HG02884 (cell line): ENCODE data around the gene CDK2AP2.
A peak's percentile ranks its signal among the peaks of the same experiment; 100 is the strongest.
"Not testable (repeated sequence)": the region's sequence is repeated elsewhere in the genome, so short reads cannot be mapped to it uniquely, and the experiment has no call there.

Experiments
- ATAC-seq: cut with Tn5 transposase; IDR thresholded peaks from one replicate; pipeline ENCODE4 v1.9.1; 2021; ENCODE audit warnings: mild to moderate bottlenecking, moderate library complexity; ENCODE audit not compliant: unreplicated experiment

Gene CDK2AP2

DNA sequence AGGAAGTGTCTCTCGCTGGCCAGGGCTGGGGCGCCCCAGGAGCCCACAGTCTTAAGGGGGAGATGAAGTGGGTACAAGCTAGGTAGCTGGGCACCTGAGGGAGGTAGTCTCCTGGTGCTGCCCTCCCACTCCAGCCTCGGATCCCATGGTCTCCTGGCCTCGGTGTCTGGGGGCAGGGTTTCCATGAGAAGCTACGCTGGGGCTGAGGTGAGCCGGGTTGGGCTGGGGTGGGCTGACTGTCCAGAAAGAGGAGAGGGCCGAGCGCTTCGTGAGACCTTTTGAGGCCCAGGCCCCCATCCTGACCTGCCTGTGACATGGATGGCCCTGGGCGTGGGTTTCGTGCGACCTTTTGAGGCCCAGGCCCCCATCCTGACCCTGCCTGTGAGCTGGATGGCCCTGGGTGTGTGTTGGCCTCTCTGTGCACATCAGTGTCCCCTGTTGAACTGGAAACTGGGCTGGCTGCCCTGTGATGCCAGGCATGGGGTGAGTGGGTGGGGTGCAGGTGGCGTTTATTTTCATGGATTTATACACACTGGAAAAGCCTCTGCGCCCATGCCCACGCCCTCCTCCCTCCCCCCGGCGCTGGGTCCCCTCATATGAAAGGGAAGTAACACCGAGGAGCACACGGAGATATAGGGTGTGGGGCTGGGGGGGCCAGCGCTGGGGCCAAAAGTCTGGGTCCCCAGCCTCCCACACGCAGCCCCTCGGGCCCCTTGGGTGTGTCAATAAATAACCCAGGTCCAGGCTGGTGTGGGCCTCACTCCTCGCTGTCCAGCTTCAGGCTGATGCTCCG lies 16.5 kb downstream of the CDK2AP2 start:
- ATAC-seq, result no peak

GRCh38 chr11:67490727-67491065 lies 17.3 kb downstream of the CDK2AP2 start:
- ATAC-seq, result no peak

DNA sequence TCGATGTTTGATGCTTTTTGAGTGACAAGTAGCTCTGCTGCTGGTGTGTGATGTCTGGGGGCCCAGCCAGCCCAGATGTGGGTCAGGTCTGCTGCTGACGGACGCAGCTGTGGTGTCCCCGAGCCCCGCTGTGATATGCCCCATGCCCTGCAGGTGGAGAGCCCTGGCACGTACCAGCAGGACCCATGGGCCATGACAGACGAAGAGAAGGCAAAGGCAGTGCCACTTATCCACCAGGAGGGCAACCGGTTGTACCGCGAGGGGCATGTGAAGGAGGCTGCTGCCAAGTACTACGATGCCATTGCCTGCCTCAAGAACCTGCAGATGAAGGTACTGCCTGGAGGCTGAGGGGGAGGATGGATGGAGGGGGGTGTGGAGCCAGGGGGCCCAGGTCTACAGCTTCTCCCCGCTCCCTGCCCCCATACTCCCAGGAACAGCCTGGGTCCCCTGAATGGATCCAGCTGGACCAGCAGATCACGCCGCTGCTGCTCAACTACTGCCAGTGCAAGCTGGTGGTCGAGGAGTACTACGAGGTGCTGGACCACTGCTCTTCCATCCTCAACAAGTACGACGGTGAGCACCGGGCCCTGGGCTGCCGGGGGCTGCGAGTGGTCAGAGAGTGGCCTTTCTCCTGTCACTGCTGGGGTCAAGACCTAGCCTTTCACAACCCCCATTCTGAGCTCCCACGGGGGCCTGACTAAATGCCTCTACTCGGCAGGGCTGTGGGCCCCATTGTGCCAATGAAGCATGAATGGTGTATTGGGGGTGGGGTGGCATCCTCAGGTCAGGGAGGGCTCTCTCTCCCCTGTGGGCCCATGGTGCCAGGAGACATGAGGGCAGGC lies 17.9 kb downstream of the CDK2AP2 start:
- ATAC-seq, result no peak

DNA sequence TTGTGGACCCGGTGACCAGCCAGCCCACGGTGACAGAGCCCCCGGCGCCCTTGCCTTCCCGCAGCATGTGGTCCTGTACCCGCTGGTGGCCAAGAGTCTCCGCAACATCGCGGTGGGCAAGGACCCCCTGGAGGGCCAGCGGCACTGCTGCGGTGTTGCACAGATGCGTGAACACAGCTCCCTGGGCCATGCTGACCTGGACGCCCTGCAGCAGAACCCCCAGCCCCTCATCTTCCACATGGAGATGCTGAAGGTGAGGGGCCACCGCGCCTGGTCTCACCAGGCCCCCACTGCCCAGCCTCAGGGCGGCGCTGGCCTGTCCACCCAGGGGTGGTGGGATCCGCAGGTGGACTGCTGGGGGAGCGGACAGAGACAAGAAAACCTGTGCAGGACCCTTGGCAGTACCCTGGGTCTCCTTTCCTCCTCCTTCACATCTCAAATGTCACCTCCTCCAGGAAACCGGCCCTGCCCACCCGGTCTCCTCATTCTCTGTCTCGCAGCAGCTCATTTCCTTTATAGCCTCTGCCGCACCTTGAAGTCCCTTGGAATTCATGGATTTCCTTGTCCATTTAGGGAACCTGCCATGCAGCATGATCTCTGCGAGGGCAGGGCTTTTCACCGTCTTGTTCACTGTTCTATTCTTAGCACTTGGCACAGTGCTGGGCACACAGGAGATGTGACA lies 18.6 kb downstream of the CDK2AP2 start:
- no peak for ATAC-seq

- no peak for ATAC-seq
These were observed 21.3 kb downstream of the CDK2AP2 start for GRCh38 chr11:67486481-67487195.

DNA sequence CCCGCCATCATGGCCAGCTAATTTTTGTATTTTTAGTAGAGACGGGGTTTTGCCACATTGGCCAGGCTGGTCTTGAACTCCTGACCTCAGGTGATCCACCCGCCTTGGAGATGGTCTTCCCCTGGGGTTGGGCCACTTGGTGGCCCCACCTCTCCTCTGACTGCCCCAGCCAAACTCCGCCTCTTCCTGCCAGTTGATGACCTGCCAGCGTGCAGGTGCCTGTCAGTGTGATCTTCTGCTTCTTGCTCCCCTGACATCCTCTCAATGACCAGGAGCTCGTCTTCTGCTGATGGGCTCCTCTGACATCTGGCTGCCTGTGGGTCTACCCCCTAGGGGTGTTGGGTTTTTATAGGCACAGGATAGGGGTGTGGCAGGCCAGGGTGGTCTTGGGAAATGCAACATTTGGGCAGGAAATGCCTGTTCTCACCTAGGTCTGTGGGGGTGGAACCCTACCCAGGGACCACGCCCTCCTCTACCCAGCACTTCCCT lies 22.0 kb downstream of the CDK2AP2 start:
- ATAC-seq, result not testable (repeated sequence)

DNA sequence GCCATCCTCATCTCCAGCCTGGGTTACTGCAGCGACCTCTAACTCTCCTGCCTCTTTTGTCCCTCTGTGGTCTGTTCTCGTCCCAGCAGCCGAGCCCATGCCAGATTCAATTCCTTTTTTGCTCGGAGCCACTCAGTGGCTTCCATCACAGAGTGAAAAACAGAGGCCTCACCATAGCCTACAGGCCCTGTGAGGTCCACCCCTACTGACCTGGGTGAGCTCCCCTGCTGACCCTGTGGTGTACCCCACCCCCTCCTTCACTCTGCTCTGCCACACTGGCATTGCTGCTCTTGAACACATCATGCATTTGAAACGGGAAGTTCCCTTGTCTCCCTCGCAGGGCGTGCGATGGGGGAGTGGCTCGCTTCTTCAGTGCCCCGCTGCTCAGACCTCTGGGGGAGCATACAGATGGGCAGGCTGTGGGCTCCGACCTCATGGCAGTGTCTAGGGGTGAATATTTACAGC lies 23.1 kb downstream of the CDK2AP2 start:
- no peak for ATAC-seq

DNA sequence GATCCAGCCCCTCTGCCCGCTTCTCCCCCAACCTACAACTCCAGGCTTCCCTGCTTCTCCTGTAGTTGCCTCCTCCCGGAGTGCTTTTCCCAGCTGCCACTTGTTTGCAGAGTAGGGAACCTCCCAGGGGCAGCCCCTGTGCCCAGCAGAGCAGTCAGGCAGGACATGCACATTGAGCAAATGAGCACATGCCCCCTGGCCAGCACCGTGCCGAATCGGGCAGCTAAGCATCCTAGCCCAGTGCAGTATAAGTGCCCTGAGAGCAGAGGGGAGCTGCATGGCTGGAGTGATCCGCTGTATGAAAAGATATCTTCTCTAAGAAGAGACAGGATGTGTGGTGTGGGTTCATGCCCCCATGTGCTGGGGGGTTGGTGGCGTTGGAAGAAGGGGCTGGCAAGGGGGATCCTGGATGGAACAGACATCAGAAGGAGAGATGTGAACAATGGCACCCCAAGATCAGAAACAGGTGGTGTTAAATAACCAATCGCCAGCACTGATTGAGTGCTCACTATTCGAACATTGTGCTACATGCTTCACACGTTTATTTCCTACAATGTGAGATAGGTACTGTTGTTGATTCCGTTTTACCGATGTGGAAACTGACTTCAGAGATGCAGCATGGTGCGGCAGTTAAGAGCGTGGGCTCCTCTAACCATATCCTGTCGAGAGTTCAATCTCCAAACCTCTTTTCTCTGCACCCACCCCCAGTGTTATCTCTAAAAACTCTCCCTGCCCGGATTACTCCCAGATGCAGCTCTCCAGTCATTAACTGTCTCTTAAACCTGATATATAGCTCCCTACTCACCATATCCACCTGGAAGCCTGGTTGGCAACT lies 23.9 kb downstream of the CDK2AP2 start:
- ATAC-seq, result no peak

- ATAC-seq, result peak; percentile 57
These were observed 24.8 kb downstream of the CDK2AP2 start, which contains the start of gene AIP for GRCh38 chr11:67482827-67483798. TSS of gene AIP (plus strand) at chr11:67483026. CDS start at chr11:67483159, 133 bp downstream.

DNA sequence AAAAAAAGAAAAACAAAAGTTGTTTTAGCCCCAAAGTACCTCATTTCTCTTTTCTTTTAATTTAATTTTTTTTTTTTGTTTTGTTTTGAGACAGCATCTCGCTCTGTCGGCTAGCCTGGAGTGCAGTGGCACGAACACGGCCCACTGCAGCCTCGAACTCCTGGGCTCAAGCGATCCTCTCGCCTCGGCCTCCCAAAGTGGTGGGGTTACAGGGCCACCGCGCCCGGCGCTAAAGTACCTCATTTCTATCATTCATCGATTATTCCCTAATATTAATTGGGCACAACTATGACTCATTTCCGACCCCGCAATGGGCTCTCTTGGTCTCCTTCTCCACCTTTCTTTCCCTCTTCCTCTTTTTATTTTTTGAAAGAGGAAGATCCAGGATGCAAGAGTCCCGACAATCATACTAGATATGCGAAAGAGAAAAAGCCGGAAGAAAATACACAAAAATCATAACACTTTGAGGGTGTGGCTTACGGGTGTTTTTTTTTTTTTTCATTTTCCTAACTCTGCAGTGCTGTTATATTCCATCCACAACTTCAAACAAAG lies 25.6 kb downstream of the CDK2AP2 start:
- no peak for ATAC-seq

DNA sequence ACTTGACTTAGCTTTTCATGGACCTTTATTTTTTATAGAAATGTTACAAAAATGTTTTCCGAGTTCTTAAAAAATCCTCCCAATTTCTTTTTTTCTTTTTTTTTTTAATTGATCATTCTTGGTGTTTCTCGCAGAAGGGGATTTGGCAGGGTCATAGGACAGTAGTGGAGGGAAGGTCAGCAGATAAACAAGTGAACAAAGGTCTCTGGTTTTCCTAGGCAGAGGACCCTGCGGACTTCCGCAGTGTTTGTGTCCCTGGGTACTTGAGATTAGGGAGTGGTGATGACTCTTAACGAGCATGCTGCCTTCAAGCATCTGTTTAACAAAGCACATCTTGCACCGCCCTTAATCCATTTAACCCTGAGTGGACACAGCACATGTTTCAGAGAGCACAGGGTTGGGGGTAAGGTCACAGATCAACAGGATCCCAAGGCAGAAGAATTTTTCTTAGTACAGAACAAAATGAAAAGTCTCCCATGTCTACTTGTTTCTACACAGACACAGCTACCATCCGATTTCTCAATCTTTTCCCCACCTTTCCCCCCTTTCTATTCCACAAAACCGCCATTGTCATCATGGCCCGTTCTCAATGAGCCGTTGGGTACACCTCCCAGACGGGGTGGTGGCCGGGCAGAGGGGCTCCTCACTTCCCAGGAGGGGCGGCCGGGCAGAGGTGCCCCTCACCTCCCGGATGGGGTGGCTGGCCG lies 30.5 kb downstream of the CDK2AP2 start:
- not testable (repeated sequence) for ATAC-seq

- not testable (repeated sequence) for ATAC-seq
These were observed 31.3 kb downstream of the CDK2AP2 start for GRCh38 chr11:67476692-67477091.

DNA sequence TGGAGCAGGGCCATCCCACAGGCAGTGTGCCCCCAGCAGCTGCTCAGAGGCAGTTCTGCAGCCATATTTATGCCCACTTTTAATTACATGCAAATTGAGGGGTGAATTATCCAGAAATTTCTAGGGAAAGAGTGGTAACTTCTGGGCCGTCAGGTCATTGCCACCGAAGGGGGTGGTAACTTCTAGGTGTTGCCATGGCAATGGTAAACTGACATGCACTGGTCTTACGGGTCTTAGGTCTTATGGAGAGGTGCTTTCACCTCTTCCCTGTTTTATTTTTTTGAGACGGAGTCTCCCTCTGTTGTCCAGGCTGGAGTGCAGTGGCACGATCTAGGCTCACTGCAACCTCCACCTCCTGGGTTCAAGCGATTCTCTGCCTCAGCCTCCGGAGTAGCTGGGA lies 35.1 kb downstream of the CDK2AP2 start:
- ATAC-seq, result no peak

- ATAC-seq, result no peak
These were observed 37.5 kb downstream of the CDK2AP2 start for GRCh38 chr11:67470337-67471002.

GRCh38 chr11:67469508-67469811 lies 38.5 kb downstream of the CDK2AP2 start:
- no peak for ATAC-seq

DNA sequence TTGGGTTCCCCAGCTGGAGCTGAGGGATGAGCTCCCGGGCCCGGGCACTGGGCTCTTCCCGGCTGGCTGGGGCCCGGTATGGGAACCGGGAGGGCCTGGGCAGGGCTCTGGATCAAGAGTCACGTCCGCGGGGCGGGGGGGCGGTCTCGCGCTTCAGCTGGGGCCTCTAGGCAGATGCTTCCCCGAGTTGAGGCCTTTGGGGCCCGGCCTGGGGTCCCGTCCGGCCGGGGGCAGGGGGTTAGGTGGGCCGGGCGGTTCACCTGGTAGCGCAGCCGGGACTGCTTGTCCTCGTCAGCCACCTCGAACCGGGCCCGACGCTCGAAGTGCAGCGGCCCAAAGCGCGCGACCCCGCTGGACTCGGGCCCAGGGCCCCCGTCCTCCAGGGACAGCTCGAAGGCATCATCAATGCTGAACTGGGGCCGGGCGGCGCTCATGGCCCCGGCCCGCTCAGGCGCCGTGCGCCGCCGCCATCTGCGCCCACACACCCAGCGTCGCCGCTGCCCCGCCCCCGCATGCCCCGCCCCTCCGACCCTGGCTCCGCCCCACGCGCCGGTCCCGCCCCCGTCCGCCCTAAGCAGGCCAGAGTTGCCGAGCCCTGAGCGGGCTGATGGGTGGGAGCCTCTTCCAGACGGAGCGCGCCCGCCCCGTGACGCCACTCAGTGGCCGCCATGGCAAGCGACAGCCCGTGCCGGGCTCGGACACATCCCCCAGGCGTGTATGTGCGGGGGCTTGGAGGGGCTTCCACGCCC lies 39.0 kb downstream of the CDK2AP2 start, which contains the start of gene TMEM134:
TMEM134 (minus strand) TSS at position 493 of the 749 bp plus-strand sequence; CDS start at position 434, 59 bp downstream.
- peak; percentile 71 for ATAC-seq

DNA sequence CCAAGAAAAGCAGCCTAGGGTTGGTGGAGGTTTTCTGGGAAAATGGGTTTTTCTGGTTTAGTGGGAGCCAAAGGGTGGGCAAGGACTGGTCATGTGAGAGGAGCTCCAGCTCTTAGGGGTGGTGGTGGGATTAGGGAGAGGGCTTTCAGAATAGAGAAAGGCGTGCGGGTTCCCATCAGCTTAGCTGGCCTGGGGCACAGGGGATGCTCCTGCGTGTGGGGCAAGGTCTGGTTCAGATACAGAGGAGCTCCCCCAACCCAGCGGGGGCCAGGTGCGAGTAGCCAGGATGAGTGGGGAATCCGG lies 39.6 kb downstream of the CDK2AP2 start:
- ATAC-seq, result no peak
